IMR-90 (cell line): ENCODE measurements around the gene ABHD17A. TPM values are rescaled to one million over a fixed set of nuclear protein-coding genes. Genes with fewer than 3 reads are reported as not detected.

ENCODE experiments used
- ATAC-seq: fragments of 200-7000 bp; cut with Tn5 transposase; 2 replicates; pipeline ENCODE4 v1.9.1; 2020; ENCODE audit warnings: low read depth, mild to moderate bottlenecking, moderate library complexity
- BruUV-seq: library from RNA; stranded (reverse); fragments of 400-500 nt; replicated peaks from 2 replicates; lab custom pipeline; 2021; lab: Mats Ljungman, UMichigan
- CTCF ChIA-PET: fragments of 300-600 bp; formaldehyde crosslinking; extraction: SDS; loops from one replicate; lab custom pipeline; 2021; ENCODE audit warnings: antibody characterized with exemption; lab: Yijun Ruan, JAX
- POLR2A ChIA-PET: fragments of 300-600 bp; sonication (Branson Sonifier 250); formaldehyde crosslinking; loops from one replicate; lab custom pipeline; 2022; ENCODE audit warnings: antibody characterized with exemption; ENCODE audit not compliant: unreplicated experiment; lab: Charles Lee
- DNase-seq: peaks from one replicate; pipeline ENCODE4 v3.0.0; 2013
- H2AFZ ChIP-seq: replicated peaks from 2 replicates; pipeline ENCODE3; 2013; ENCODE audit warnings: low read length, mild to moderate bottlenecking; ENCODE audit not compliant: poor library complexity
- H2AK5ac ChIP-seq: 2 replicates; pipeline ENCODE4 v1.6.1; 2013; ENCODE audit warnings: low read depth, low read length, inconsistent platforms
- H2AK9ac ChIP-seq: replicated peaks from 2 replicates; pipeline ENCODE3; 2013; ENCODE audit warnings: mild to moderate bottlenecking, low read depth, low read length, moderate library complexity; ENCODE audit not compliant: poor library complexity
- H2BK120ac ChIP-seq: 2 replicates; pipeline ENCODE4 v1.6.1; 2013; ENCODE audit warnings: low read depth, low read length, inconsistent platforms
- H2BK15ac ChIP-seq: 3 replicates; pipeline ENCODE4 v1.6.1; 2013; ENCODE audit warnings: low read depth, low read length, inconsistent platforms
- H2BK20ac ChIP-seq: 2 replicates; pipeline ENCODE4 v1.6.1; 2013; ENCODE audit warnings: low read depth, mild to moderate bottlenecking, inconsistent platforms, low read length, moderate library complexity
- H2BK5ac ChIP-seq: 2 replicates; pipeline ENCODE4 v1.6.1; 2013; ENCODE audit warnings: mild to moderate bottlenecking, low read depth, low read length, inconsistent platforms; ENCODE audit not compliant: poor library complexity, severe bottlenecking
- H3K14ac ChIP-seq: replicated peaks from 2 replicates; pipeline ENCODE4 v1.6.1; 2013; ENCODE audit warnings: low read depth, low read length, inconsistent platforms
- H3K18ac ChIP-seq: 2 replicates; pipeline ENCODE4 v1.6.1; 2013; ENCODE audit warnings: low read depth, low read length, control low read depth
- H3K23ac ChIP-seq: 2 replicates; pipeline ENCODE4 v1.6.1; 2013; ENCODE audit warnings: low read depth, low read length, inconsistent platforms
- H3K27ac ChIP-seq: 2 replicates; pipeline ENCODE4 v1.5.1; 2013; ENCODE audit warnings: mild to moderate bottlenecking, control low read depth, low read length; ENCODE audit not compliant: insufficient read depth
- H3K27me3 ChIP-seq: 2 replicates; pipeline ENCODE4 v1.6.1; 2013; ENCODE audit warnings: low read length; ENCODE audit not compliant: control insufficient read depth, insufficient read depth
- H3K36me3 ChIP-seq: 2 replicates; pipeline ENCODE4 v1.6.1; 2013; ENCODE audit warnings: low read length, mixed read lengths; ENCODE audit not compliant: control insufficient read depth, insufficient read depth
- H3K4ac ChIP-seq: 2 replicates; pipeline ENCODE4 v1.6.1; 2013; ENCODE audit warnings: low read depth, low read length, inconsistent platforms
- H3K4me1 ChIP-seq: 2 replicates; pipeline ENCODE4 v1.6.1; 2013; ENCODE audit warnings: low read length, mixed read lengths; ENCODE audit not compliant: control insufficient read depth, insufficient read depth
- H3K4me2 ChIP-seq: 2 replicates; pipeline ENCODE4 v1.6.1; 2013; ENCODE audit warnings: low read depth, mild to moderate bottlenecking, control low read depth, low read length, moderate library complexity
- H3K4me3 ChIP-seq: 2 replicates; pipeline ENCODE4 v1.5.1; 2013; ENCODE audit warnings: low read depth, mild to moderate bottlenecking, control low read depth, low read length, moderate library complexity; ENCODE audit not compliant: insufficient read depth
- H3K56ac ChIP-seq: 2 replicates; pipeline ENCODE4 v1.6.1; 2013; ENCODE audit warnings: low read length, inconsistent platforms; ENCODE audit not compliant: insufficient read depth; ENCODE audit errors: extremely low read depth
- H3K79me1 ChIP-seq, 2 experiments: 2 replicates each; pipeline ENCODE4 v1.6.1; 2013; ENCODE audit warnings: low read length in 2 of 2, inconsistent platforms in 1 of 2, low read depth in 1 of 2
- H3K9ac ChIP-seq: 2 replicates; pipeline ENCODE4 v1.6.1; 2013; ENCODE audit warnings: low read depth, low read length, control low read depth
- H3K9me1 ChIP-seq: 2 replicates; pipeline ENCODE4 v1.6.1; 2013; ENCODE audit warnings: low read length, inconsistent platforms; ENCODE audit not compliant: insufficient read depth
- H3K9me3 ChIP-seq: 2 replicates; pipeline ENCODE4 v1.6.1; 2013; ENCODE audit warnings: low read length; ENCODE audit not compliant: control insufficient read depth, insufficient read depth
- H4K20me1 ChIP-seq: 2 replicates; pipeline ENCODE4 v1.6.1; 2013; ENCODE audit warnings: low read length, inconsistent platforms; ENCODE audit not compliant: insufficient read depth
- H4K5ac ChIP-seq: 2 replicates; pipeline ENCODE4 v1.6.1; 2013; ENCODE audit warnings: mild to moderate bottlenecking, low read depth, low read length, control low read depth
- H4K8ac ChIP-seq, 2 experiments: 2 replicates each; pipeline ENCODE4 v1.6.1; 2013; ENCODE audit warnings: low read depth in 2 of 2, low read length in 2 of 2, control low read depth in 1 of 2, inconsistent platforms in 1 of 2
- H4K91ac ChIP-seq: 2 replicates; pipeline ENCODE4 v1.6.1; 2013; ENCODE audit warnings: low read depth, low read length, inconsistent platforms; ENCODE audit not compliant: insufficient read depth
- BHLHE40 ChIP-seq: fragments of 150-350 bp; IDR thresholded peaks from 2 replicates; pipeline ENCODE4 v1.6.1; 2016; ENCODE audit warnings: mild to moderate bottlenecking, low read depth, low read length
- CEBPB ChIP-seq: IDR thresholded peaks from 2 replicates; pipeline ENCODE4 v1.6.1; 2012; ENCODE audit warnings: low read depth, low read length, improper control_type of control experiment
- CHD1 ChIP-seq: IDR thresholded peaks from 2 replicates; pipeline ENCODE4 v1.6.1; 2012; ENCODE audit warnings: low read depth, low read length, improper control_type of control experiment
- CTCF ChIP-seq: conservative IDR thresholded peaks from 2 replicates; pipeline ENCODE4 v1.5.1; 2012; ENCODE audit warnings: mild to moderate bottlenecking, low read depth, low read length, improper control_type of control experiment
- FOS ChIP-seq: fragments of 150-350 bp; IDR thresholded peaks from 2 replicates; pipeline ENCODE4 v1.6.1; 2016; ENCODE audit warnings: low read depth, low read length
- MAFK ChIP-seq: IDR thresholded peaks from 2 replicates; pipeline ENCODE4 v1.6.1; 2012; ENCODE audit warnings: low read depth, low read length, improper control_type of control experiment
- MAZ ChIP-seq: IDR thresholded peaks from 2 replicates; pipeline ENCODE4 v1.6.1; 2012; ENCODE audit warnings: low read depth, mild to moderate bottlenecking, low read length, improper control_type of control experiment, moderate library complexity, borderline replicate concordance
- MXI1 ChIP-seq: IDR thresholded peaks from 2 replicates; pipeline ENCODE4 v1.6.1; 2012; ENCODE audit warnings: low read depth, mild to moderate bottlenecking, low read length, moderate library complexity, borderline replicate concordance
- NFE2L2 ChIP-seq: fragments of 150-350 bp; IDR thresholded peaks from 2 replicates; pipeline ENCODE4 v1.6.1; 2016; ENCODE audit warnings: low read depth, mild to moderate bottlenecking, low read length
- POLR2A ChIP-seq: IDR thresholded peaks from 2 replicates; pipeline ENCODE4 v1.6.1; 2012; ENCODE audit warnings: mild to moderate bottlenecking, low read depth, low read length
- RAD21 ChIP-seq: IDR thresholded peaks from 2 replicates; pipeline ENCODE4 v1.6.1; 2012; ENCODE audit warnings: low read length, improper control_type of control experiment
- RCOR1 ChIP-seq: IDR thresholded peaks from 2 replicates; pipeline ENCODE4 v1.6.1; 2012; ENCODE audit warnings: mild to moderate bottlenecking, low read length, improper control_type of control experiment; ENCODE audit not compliant: insufficient replicate concordance
- RFX5 ChIP-seq: IDR thresholded peaks from 2 replicates; pipeline ENCODE4 v1.8.0; 2012; ENCODE audit warnings: low read depth, mild to moderate bottlenecking, low read length, moderate library complexity
- SMC3 ChIP-seq: fragments of 150-350 bp; IDR thresholded peaks from 2 replicates; pipeline ENCODE4 v1.6.1; 2016; ENCODE audit warnings: low read depth, mild to moderate bottlenecking, antibody characterized with exemption, low read length, moderate library complexity
- USF2 ChIP-seq: fragments of 150-350 bp; IDR thresholded peaks from 2 replicates; pipeline ENCODE4 v1.6.1; 2017; ENCODE audit warnings: mild to moderate bottlenecking, antibody characterized with exemption, low read length, low read depth
- WGBS, 2 experiments: methylation state at CpG; one replicate each; pipeline versions ENCODE4 v1.1.5 to v1.1.7; 2013; ENCODE audit warnings: missing lambda C conversion rate in 2 of 2; ENCODE audit not compliant: insufficient read length in 1 of 2; ENCODE audit errors: extremely low coverage in 2 of 2; 5-methylcytosine and 5-hydroxymethylcytosine counted together
- dilution Hi-C: fragments of 300-500 bp; cut with HindIII; formaldehyde crosslinking; loops from one replicate; pipeline ENCODE4 v1.14.3; 2018; ENCODE audit warnings: low sequenced_read_pairs; ENCODE audit not compliant: unreplicated experiment
- in situ Hi-C: fragments of 300-500 bp; cut with MboI; formaldehyde crosslinking; loops from 3 replicates; pipeline ENCODE4 v1.14.3; 2019; ENCODE audit warnings: low sequenced_read_pairs, inconsistent platforms, mixed read lengths
- intact Hi-C: fragments of 100-400 bp; cut with micrococcal nuclease; formaldehyde crosslinking; loops from 2 replicates; pipeline ENCODE4 v1.10.0; 2022
- polyA plus RNA-seq, 3 experiments: library from polyadenylated mRNA; depleted of rRNA; stranded (reverse); fragments of >200 nt; gene quantifications; 2 replicates each; pipeline ENCODE4 v1.2.3, GENCODE V29; 2012; ENCODE audit warnings: low replicate concordance in 1 of 3
- total RNA-seq: library from RNA; depleted of rRNA; stranded (reverse); fragments of >200 nt; gene quantifications from 2 replicates; pipeline ENCODE4 v1.2.3, GENCODE V29; 2012
- TF ChIP-seq, protein P1 (sequence below): fragments of 150-350 bp; IDR thresholded peaks from 2 replicates; pipeline ENCODE4 v1.6.1; 2016; ENCODE audit warnings: low read depth, mild to moderate bottlenecking, low read length, moderate library complexity, borderline replicate concordance

The ABHD17A gene
- total and polyA plus RNA-seq, 2 of the 4 experiments (the other 2 are of a cell fraction): 37.8 to 76.2 TPM

GRCh38 chr19:1896508-1896907 is 11.2 kb upstream of the ABHD17A start:
- H2BK5ac ChIP-seq: no peak overlapping the region
- no peak overlapping the region for H3K4me2 ChIP-seq
- no peak overlapping the region for H2BK15ac ChIP-seq
- no peak overlapping the region for H3K18ac ChIP-seq
- no peak overlapping the region for H3K23ac ChIP-seq
- WGBS, 2 experiments: 88% methylated on average over 6 of the region's 13 CpGs; no CpG with 5 or more reads in 1 of the 2 experiments
- H2AK5ac ChIP-seq: no peak overlapping the region; the same call in 1 of the 2 replicates
- intact Hi-C loops: no loop called here
- BruUV-seq: no TSS peak
- POLR2A ChIA-PET: no interaction called here
- H3K56ac ChIP-seq: no peak overlapping the region
- no peak for ATAC-seq
- peaks cover 5% of the 10 kb centered on the region for H3K4me1 ChIP-seq
- H2AK9ac ChIP-seq: no peak overlapping the region
- H4K8ac ChIP-seq: no peak overlapping the region
- no peak overlapping the region for H2BK120ac ChIP-seq
- H4K91ac ChIP-seq: no peak overlapping the region
- no peak overlapping the region for H2BK20ac ChIP-seq
- no peaks in the 10 kb centered on the region for H3K36me3 ChIP-seq
- H3K14ac ChIP-seq: no peak overlapping the region
- no peaks in the 10 kb centered on the region for H3K79me1 ChIP-seq
- no peak for TF ChIP-seq FOS
- TF ChIP-seq MAZ: no peak
- TF ChIP-seq RFX5: no peak
- no peak for TF ChIP-seq CHD1
- no peak for TF ChIP-seq MAFK
- TF ChIP-seq RAD21: no peak
- TF ChIP-seq CTCF: no peak
- no peak for TF ChIP-seq NFE2L2
- no peak for TF ChIP-seq POLR2A
- TF ChIP-seq, protein P1, sequence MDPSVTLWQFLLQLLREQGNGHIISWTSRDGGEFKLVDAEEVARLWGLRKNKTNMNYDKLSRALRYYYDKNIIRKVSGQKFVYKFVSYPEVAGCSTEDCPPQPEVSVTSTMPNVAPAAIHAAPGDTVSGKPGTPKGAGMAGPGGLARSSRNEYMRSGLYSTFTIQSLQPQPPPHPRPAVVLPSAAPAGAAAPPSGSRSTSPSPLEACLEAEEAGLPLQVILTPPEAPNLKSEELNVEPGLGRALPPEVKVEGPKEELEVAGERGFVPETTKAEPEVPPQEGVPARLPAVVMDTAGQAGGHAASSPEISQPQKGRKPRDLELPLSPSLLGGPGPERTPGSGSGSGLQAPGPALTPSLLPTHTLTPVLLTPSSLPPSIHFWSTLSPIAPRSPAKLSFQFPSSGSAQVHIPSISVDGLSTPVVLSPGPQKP: no peak
- TF ChIP-seq SMC3: no peak
- TF ChIP-seq MXI1: no peak
- TF ChIP-seq USF2: no peak
- no peak for TF ChIP-seq RCOR1
- TF ChIP-seq BHLHE40: no peak
- TF ChIP-seq CEBPB: no peak
- no peaks in the 10 kb centered on the region for H3K9me1 ChIP-seq
- CTCF ChIA-PET: interaction anchor here (0.6 to 0.7 kb wide), 2 partner anchors 9 to 103 kb away, joined by 3 to 4 read pairs; partner anchors contain the start of genes ADAT3 and SCAMP4
- dilution Hi-C loops: no loop called here
- H3K27ac ChIP-seq: no peak overlapping the region
- no peak overlapping the region for H4K5ac ChIP-seq
- no peaks in the 10 kb centered on the region for H4K20me1 ChIP-seq
- in situ Hi-C loops: no loop called here
- DNase-seq: no peak
- no peak overlapping the region for H3K9ac ChIP-seq
- no peak overlapping the region for H3K4ac ChIP-seq
- H2AFZ ChIP-seq: no peak overlapping the region
- H3K9me3 ChIP-seq: no peaks in the 10 kb centered on the region
- H3K4me3 ChIP-seq: no peak overlapping the region
- no peaks in the 10 kb centered on the region for H3K27me3 ChIP-seq
